NT2/D1 (cell line): ENCODE measurements around the gene CENPH.

ENCODE experiments used
- SUZ12 ChIP-seq: IDR thresholded peaks from 2 replicates; pipeline ENCODE4 v1.6.1; 2011; ENCODE audit not compliant: insufficient read length, insufficient read depth; ENCODE audit errors: extremely low read depth
- ZNF274 ChIP-seq: IDR thresholded peaks from 2 replicates; pipeline ENCODE4 v1.6.1; 2011; ENCODE audit warnings: mild to moderate bottlenecking, low read depth, low read length

GRCh38 chr5:69225860-69226259 is 36.5 kb downstream of the CENPH start:
- TF ChIP-seq ZNF274, result no peak
- no peak for TF ChIP-seq SUZ12
